Nephron (organoid): ENCODE measurements around the gene RNPS1.
A peak's percentile ranks its signal among the peaks of the same experiment; 100 is the strongest.

Experiments
- H3K27ac Mint-ChIP-seq, 3 experiments: 2 replicates each; pipeline ENCODE4 v1.8.0; 2020; ENCODE audit warnings: mixed read lengths in 3 of 3, mild to moderate bottlenecking in 2 of 3, moderate library complexity in 1 of 3
- H3K27me3 Mint-ChIP-seq: 2 replicates; pipeline ENCODE4 v1.8.0; 2021; ENCODE audit warnings: low read depth, mild to moderate bottlenecking, moderate library complexity, mixed read lengths
- H3K36me3 Mint-ChIP-seq: 2 replicates; pipeline ENCODE4 v1.8.0; 2020; ENCODE audit warnings: low read depth, mixed read lengths
- H3K4me1 Mint-ChIP-seq: 2 replicates; pipeline ENCODE4 v1.8.0; 2020; ENCODE audit warnings: mixed read lengths
- H3K4me3 Mint-ChIP-seq, 3 experiments: 2 replicates each; pipeline ENCODE4 v1.8.0; 2020; ENCODE audit warnings: mild to moderate bottlenecking in 3 of 3, mixed read lengths in 3 of 3, moderate library complexity in 2 of 3
- H3K9me3 Mint-ChIP-seq: 2 replicates; pipeline ENCODE4 v1.8.0; 2020; ENCODE audit warnings: mixed read lengths
- TF ChIP-seq, protein P1 (sequence below), 3 experiments: fragments of 200-600 bp; sonication (generic); IDR thresholded peaks; one replicate each; pipeline ENCODE4 v1.5.0; 2021; ENCODE audit warnings: antibody characterized with exemption in 3 of 3; ENCODE audit not compliant: unreplicated experiment in 3 of 3

Gene RNPS1

DNA sequence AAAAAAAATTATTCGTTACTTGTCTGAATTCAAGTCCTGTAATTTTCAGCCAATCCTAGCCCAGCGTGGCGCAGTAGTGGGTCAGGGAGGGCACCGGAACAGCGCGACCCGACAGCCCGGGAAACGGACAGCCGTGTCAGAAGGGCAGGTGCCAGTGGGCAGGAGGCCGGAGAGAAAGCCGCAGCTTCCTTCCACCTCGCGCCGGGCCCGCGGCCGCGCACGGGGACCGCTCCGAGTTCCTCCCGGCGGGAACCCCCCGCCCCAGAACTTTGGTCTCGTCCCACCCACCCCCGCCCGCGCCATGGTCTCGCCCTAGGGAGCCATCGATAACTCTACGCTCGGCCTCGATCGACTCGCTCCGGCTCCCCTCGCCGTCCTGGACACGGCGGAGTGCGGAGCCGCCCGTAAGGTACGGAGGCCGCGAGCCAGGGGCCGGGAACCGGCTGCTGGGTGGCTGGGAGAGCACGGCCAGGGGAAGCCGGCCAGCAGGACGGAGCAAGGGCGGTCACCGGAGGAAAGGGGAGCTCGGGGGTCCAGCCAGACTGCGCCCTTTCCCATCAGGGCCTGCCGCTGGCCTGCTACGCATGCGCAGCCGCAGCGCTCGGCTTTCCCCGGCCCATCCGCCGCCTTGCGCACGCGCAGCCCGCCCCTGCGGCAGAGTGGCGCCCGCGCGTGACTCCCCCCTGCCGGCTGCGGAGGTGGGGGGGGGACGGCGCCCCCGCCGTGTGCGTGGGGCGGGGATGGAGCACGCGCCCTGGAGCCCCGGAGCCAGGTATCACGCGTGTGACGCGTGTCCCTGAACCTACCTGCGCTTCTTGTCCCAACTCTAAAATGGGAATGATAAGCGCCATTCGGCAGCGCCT, 62.6 kb downstream of the RNPS1 start, which contains the start of gene MLST8:
MLST8 (plus strand) TSS at position 351 of the 863 bp plus-strand sequence. CDS start 632 bp downstream, outside the sequence.
- no peaks in the 10 kb centered on the region for H3K9me3 Mint-ChIP-seq
- TF ChIP-seq, protein P1, sequence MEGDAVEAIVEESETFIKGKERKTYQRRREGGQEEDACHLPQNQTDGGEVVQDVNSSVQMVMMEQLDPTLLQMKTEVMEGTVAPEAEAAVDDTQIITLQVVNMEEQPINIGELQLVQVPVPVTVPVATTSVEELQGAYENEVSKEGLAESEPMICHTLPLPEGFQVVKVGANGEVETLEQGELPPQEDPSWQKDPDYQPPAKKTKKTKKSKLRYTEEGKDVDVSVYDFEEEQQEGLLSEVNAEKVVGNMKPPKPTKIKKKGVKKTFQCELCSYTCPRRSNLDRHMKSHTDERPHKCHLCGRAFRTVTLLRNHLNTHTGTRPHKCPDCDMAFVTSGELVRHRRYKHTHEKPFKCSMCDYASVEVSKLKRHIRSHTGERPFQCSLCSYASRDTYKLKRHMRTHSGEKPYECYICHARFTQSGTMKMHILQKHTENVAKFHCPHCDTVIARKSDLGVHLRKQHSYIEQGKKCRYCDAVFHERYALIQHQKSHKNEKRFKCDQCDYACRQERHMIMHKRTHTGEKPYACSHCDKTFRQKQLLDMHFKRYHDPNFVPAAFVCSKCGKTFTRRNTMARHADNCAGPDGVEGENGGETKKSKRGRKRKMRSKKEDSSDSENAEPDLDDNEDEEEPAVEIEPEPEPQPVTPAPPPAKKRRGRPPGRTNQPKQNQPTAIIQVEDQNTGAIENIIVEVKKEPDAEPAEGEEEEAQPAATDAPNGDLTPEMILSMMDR (IDR thresholded peaks at IDR 0.05; ENCODE audit: unreplicated experiment in 3 of 3): peak in 2 of 3 experiments; percentile 27 to 46
- peaks cover 18% of the 10 kb centered on the region for H3K4me1 Mint-ChIP-seq
- peak within 1 kb of the TSS; percentile 69 to 91 (median 83) for H3K27ac Mint-ChIP-seq
- peak within 1 kb of the TSS; percentile 82 to 88 (median 86) for H3K4me3 Mint-ChIP-seq
- peaks cover 10% of the 10 kb centered on the region for H3K27me3 Mint-ChIP-seq
- peaks cover 10% of the 10 kb centered on the region for H3K36me3 Mint-ChIP-seq

DNA sequence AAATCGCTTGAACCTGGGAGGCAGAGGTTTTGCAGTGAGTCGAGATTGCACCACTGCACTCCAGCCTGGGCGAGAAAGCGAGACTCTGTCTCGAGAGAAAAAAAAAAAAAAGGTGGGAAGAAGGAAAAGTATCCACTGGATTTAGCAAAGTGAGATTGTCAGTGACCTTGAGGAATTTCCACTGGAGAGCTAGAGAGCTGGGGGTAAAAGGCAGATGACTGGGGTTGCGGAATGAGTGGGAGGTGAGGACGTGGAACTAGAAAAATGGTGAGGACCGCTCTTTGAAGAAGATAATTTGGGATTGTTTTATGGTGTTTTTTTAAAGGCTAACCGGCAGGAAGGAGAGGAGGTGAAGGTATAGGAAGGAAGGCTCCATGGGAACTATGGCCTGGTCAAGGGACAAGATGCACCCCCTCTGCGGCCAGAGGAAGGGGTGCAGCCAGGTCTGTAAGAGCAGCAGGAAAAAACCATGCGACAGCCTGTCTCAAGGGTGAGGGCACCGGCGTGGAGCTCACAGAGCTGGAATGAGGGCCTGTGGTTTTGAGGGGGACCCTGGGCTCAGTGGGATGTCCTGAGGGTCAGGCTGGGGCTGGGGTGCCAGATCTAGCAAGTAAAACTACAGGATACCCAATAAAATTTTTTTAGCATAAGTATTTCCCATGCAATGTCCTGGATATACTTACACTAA, 63.4 kb downstream of the RNPS1 start:
- H3K9me3 Mint-ChIP-seq: no peaks in the 10 kb centered on the region
- peaks cover 16% of the 10 kb centered on the region for H3K27me3 Mint-ChIP-seq
- TF ChIP-seq, protein P1 (IDR thresholded peaks at IDR 0.05; ENCODE audit: unreplicated experiment in 3 of 3): no peak
- H3K36me3 Mint-ChIP-seq: peaks cover 10% of the 10 kb centered on the region
- H3K4me1 Mint-ChIP-seq: peaks cover 18% of the 10 kb centered on the region
- peak overlapping the region; percentile 81 to 86 (median 84) for H3K4me3 Mint-ChIP-seq
- H3K27ac Mint-ChIP-seq: peak overlapping the region; percentile 69 to 91 (median 83)
